ENCODE data around the gene TBL2.
"Not testable (repeated sequence)": the region's sequence is repeated elsewhere in the genome, so short reads cannot be mapped to it uniquely, and the experiment has no call there.

Gene TBL2

GRCh38 chr7:73532224-73532623 lies 46.2 kb downstream of the TBL2 start:
- no peak for DNase-seq

GRCh38 chr7:73530800-73531199 lies 47.6 kb downstream of the TBL2 start:
- DNase-seq, result no peak

GRCh38 chr7:73526896-73527821 lies 51.2 kb downstream of the TBL2 start:
- no peak for DNase-seq

GRCh38 chr7:73526158-73526494 lies 52.3 kb downstream of the TBL2 start:
- DNase-seq, result not testable (repeated sequence)

- DNase-seq, result peak; percentile 94
Measured at GRCh38 chr7:73522105-73522872, 56.1 kb downstream of the TBL2 start, which contains the start of gene BAZ1B. BAZ1B (minus strand) TSS chr7:73522293; CDS start chr7:73521933, 360 bp downstream.

GRCh38 chr7:73521636-73522104 lies 56.7 kb downstream of the TBL2 start:
- DNase-seq, result no peak

GRCh38 chr7:73520673-73521635 lies 57.4 kb downstream of the TBL2 start:
- no peak for DNase-seq

GRCh38 chr7:73519867-73520672 lies 58.3 kb downstream of the TBL2 start:
- DNase-seq, result no peak

GRCh38 chr7:73518470-73518869 lies 59.9 kb downstream of the TBL2 start:
- DNase-seq, result no peak

Data from effector CD4-positive, alpha-beta T cell (primary cell).